Sigmoid colon (tissue), 7 donors: Measurements from ENCODE around the gene ABI3BP. TPM values are rescaled to one million over a fixed set of nuclear protein-coding genes. Genes with fewer than 3 reads are reported as not detected.

Experiments
- DNase-seq: peaks from one replicate; pipeline ENCODE4 v3.0.0-alpha.2; 2019
- H3K27ac ChIP-seq, 4 donors: fragments of 200-600 bp; sonication (generic); one replicate each; pipeline ENCODE4 v1.5.1; 2016 to 2019; ENCODE audit warnings: mild to moderate bottlenecking in 1 of 4
- H3K27me3 ChIP-seq, 3 donors: fragments of 200-600 bp; sonication (generic); one replicate each; pipeline ENCODE4 v1.5.1; 2019; ENCODE audit warnings: mild to moderate bottlenecking in 1 of 3
- H3K36me3 ChIP-seq, 4 donors: fragments of 200-600 bp; sonication (generic); one replicate each; pipeline ENCODE4 v1.5.1; 2016 to 2019
- H3K4me1 ChIP-seq, 4 donors: fragments of 200-600 bp; sonication (generic); one replicate each; pipeline ENCODE4 v1.5.1; 2017 to 2019
- H3K4me3 ChIP-seq, 4 donors: fragments of 200-600 bp; sonication (generic); one replicate each; pipeline ENCODE4 v1.5.1; 2017 to 2019; ENCODE audit warnings: mild to moderate bottlenecking in 2 of 4, moderate library complexity in 1 of 4
- H3K9me3 ChIP-seq, 4 donors: fragments of 200-600 bp in 3 of 4; sonication (generic) in 3 of 4; one replicate each; pipeline versions ENCODE4 v1.5.1 to v1.6.1; 2013 to 2019
- EP300 ChIP-seq, 4 donors: sonication (generic); formaldehyde crosslinking; IDR thresholded peaks; one replicate each; pipeline ENCODE4 v1.6.1; 2017; ENCODE audit warnings: antibody characterized with exemption in 4 of 4
- POLR2A ChIP-seq, 2 donors: fragments of 450-650 bp; IDR thresholded peaks; one replicate each; pipeline ENCODE4 v1.6.1; 2016; ENCODE audit warnings: antibody characterized with exemption in 2 of 2, mild to moderate bottlenecking in 2 of 2, moderate library complexity in 2 of 2
- POLR2AphosphoS5 ChIP-seq, 4 donors: sonication (generic); formaldehyde crosslinking; IDR thresholded peaks; one replicate each; pipeline ENCODE4 v1.6.1; 2017; ENCODE audit warnings: antibody characterized with exemption in 4 of 4
- WGBS, 2 donors: extraction: QIAGEN DNeasy Blood & Tissue Kit; methylation state at CpG; one replicate each; pipeline ENCODE4 v1.1.7; 2013; 5-methylcytosine and 5-hydroxymethylcytosine counted together
- intact Hi-C: fragments of 100-400 bp; cut with DNase I; formaldehyde crosslinking; loops from one replicate; pipeline ENCODE4 v1.15.1; 2023
- polyA plus RNA-seq, 3 donors: library from polyadenylated mRNA; stranded (reverse); fragments of 200-250 nt; gene quantifications; one replicate each; pipeline ENCODE4 v1.2.3, GENCODE V29; 2013
- total RNA-seq, 4 donors: library from RNA; depleted of rRNA; stranded (reverse); fragments of >200 nt; gene quantifications; one replicate each; pipeline ENCODE4 v1.1.0, GENCODE V29; 2016
- TF ChIP-seq, protein P1 (sequence below), 4 experiments: fragments of 450-650 bp in 3 of 4; fragments of 200-600 bp in 1 of 4; IDR thresholded peaks; one replicate each; pipeline ENCODE4 v1.5.1; 2016 to 2019; ENCODE audit warnings: antibody characterized with exemption in 4 of 4, mild to moderate bottlenecking in 3 of 4, moderate library complexity in 2 of 4
- donor health status: healthy with polysubstance abuse.
- donor health status: Bipolar disorder and iron deficiency.
- donor health status: healthy.

ABI3BP gene
- total and polyA plus RNA-seq, 7 donors = 1.2 to 177 (median 30.4) TPM

DNA sequence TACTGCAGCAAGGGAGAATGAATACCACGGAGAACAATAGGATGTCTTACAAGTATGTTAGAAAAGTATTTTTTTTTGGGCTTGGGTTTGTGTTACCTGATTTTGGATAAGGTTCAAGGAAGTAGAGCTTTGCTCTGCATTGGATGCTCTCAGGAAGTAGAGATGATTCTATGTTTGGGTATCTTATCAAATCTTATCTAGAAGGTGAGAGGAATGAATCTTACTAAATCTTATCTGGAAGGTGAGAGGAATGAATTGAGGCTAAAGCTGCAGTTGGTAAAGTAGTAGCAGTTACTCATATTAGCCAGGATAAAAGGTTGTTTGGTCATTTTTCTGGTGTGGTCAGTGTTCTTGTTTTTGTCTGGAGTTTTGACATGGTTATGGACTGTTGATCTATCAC lies 266.5 kb downstream of the ABI3BP start:
- WGBS, 2 donors = 81 to 93% methylated on average over 1 of the region's 1 CpG
- Histone ChIP-seq H3K36me3 (peaks cover 6 to 71% (median 10%) of the 10 kb centered on the region in 4 donors), H3K9me3 (no peaks in the 10 kb centered on the region), H3K4me3 (no peak overlapping the region), H3K27ac (no peak overlapping the region), H3K27me3 (no peaks in the 10 kb centered on the region), H3K4me1 (peaks cover 0 to 16% (median 4%) of the 10 kb centered on the region in 4 donors)
- intact Hi-C loops = no loop called here
- TF ChIP-seq, protein P1, sequence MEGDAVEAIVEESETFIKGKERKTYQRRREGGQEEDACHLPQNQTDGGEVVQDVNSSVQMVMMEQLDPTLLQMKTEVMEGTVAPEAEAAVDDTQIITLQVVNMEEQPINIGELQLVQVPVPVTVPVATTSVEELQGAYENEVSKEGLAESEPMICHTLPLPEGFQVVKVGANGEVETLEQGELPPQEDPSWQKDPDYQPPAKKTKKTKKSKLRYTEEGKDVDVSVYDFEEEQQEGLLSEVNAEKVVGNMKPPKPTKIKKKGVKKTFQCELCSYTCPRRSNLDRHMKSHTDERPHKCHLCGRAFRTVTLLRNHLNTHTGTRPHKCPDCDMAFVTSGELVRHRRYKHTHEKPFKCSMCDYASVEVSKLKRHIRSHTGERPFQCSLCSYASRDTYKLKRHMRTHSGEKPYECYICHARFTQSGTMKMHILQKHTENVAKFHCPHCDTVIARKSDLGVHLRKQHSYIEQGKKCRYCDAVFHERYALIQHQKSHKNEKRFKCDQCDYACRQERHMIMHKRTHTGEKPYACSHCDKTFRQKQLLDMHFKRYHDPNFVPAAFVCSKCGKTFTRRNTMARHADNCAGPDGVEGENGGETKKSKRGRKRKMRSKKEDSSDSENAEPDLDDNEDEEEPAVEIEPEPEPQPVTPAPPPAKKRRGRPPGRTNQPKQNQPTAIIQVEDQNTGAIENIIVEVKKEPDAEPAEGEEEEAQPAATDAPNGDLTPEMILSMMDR (IDR thresholded peaks at IDR 0.05) = no peak
- TF ChIP-seq EP300 (IDR thresholded peaks at IDR 0.05) = no peak
- no peak for TF ChIP-seq POLR2A (IDR thresholded peaks at IDR 0.05)
- TF ChIP-seq POLR2AphosphoS5 (IDR thresholded peaks at IDR 0.05) = no peak
- DNase-seq = no peak

- 97% methylated on average over 3 of the region's 3 CpGs for WGBS, 2 donors
- Histone ChIP-seq H3K4me1 (peaks cover 0 to 16% (median 4%) of the 10 kb centered on the region in 4 donors), H3K27me3 (no peaks in the 10 kb centered on the region), H3K4me3 (no peak overlapping the region), H3K9me3 (no peaks in the 10 kb centered on the region), H3K27ac (no peak overlapping the region), H3K36me3 (peaks cover 7 to 71% (median 12%) of the 10 kb centered on the region in 4 donors)
- DNase-seq = no peak
- TF ChIP-seq POLR2AphosphoS5 (IDR thresholded peaks at IDR 0.05) (no peak), EP300 (IDR thresholded peaks at IDR 0.05) (no peak), POLR2A (IDR thresholded peaks at IDR 0.05) (no peak)
- TF ChIP-seq, protein P1 (IDR thresholded peaks at IDR 0.05) = no peak
- intact Hi-C loops = no loop called here
Observed at GRCh38 chr3:100725935-100726513, 267.2 kb downstream of the ABI3BP start.

- DNase-seq = no peak
- Histone ChIP-seq H3K27ac (no peak overlapping the region), H3K36me3 (peaks cover 0 to 54% (median 9%) of the 10 kb centered on the region in 4 donors), H3K4me1 (peaks cover 0 to 31% (median 9%) of the 10 kb centered on the region in 4 donors), H3K4me3 (no peak overlapping the region), H3K27me3 (no peaks in the 10 kb centered on the region), H3K9me3 (no peaks in the 10 kb centered on the region)
- intact Hi-C loops = no loop called here
- 89 to 93% methylated on average over 5 of the region's 5 CpGs for WGBS, 2 donors
- TF ChIP-seq POLR2A (IDR thresholded peaks at IDR 0.05) = no peak
- TF ChIP-seq, protein P1 (IDR thresholded peaks at IDR 0.05) = no peak
- TF ChIP-seq POLR2AphosphoS5 (IDR thresholded peaks at IDR 0.05) = no peak
- no peak for TF ChIP-seq EP300 (IDR thresholded peaks at IDR 0.05)
Observed at GRCh38 chr3:100720426-100720825, 272.8 kb downstream of the ABI3BP start.

- peaks cover 0 to 39% (median 13%) of the 10 kb centered on the region in 4 donors for H3K4me1 ChIP-seq
- H3K9me3 ChIP-seq = no peaks in the 10 kb centered on the region
- 61 to 73% methylated on average over 1 of the region's 1 CpG for WGBS, 2 donors
- intact Hi-C loops = loop anchor here (10.0 kb wide), 1 partner anchor 454 kb away; the partner anchor contains the start of gene TBC1D23
- H3K4me3 ChIP-seq = no peak overlapping the region
- DNase-seq = no peak
- no peak for TF ChIP-seq POLR2AphosphoS5 (IDR thresholded peaks at IDR 0.05)
- no peak overlapping the region for H3K27ac ChIP-seq
- no peaks in the 10 kb centered on the region for H3K27me3 ChIP-seq
- peaks cover 0 to 58% (median 10%) of the 10 kb centered on the region in 4 donors for H3K36me3 ChIP-seq
Observed at GRCh38 chr3:100719136-100719535, 274.1 kb downstream of the ABI3BP start.

- Histone ChIP-seq H3K4me3 (no peak overlapping the region), H3K9me3 (no peaks in the 10 kb centered on the region), H3K27ac (no peak overlapping the region), H3K27me3 (no peaks in the 10 kb centered on the region), H3K4me1 (peaks cover 0 to 39% (median 16%) of the 10 kb centered on the region in 4 donors), H3K36me3 (peaks cover 0 to 62% (median 12%) of the 10 kb centered on the region in 4 donors)
- DNase-seq = no peak
- WGBS, 2 donors = 92 to 93% methylated on average over 4 of the region's 4 CpGs
- intact Hi-C loops = loop anchor here (10.0 kb wide), 1 partner anchor 453 kb away; the partner anchor contains the start of gene TBC1D23
- TF ChIP-seq EP300 (IDR thresholded peaks at IDR 0.05) = no peak
- TF ChIP-seq, protein P1 (IDR thresholded peaks at IDR 0.05) = no peak
- TF ChIP-seq POLR2AphosphoS5 (IDR thresholded peaks at IDR 0.05) = no peak
- no peak for TF ChIP-seq POLR2A (IDR thresholded peaks at IDR 0.05)
Observed at GRCh38 chr3:100717637-100718487, 275.4 kb downstream of the ABI3BP start.
